NCI-H2227 (cell line): ENCODE results near the gene SYCE3.
A peak's percentile ranks its signal among the peaks of the same experiment; 100 is the strongest.

ENCODE experiments used
- DNase-seq: peaks from one replicate; lab custom pipeline; 2025; ENCODE audit not compliant: unreplicated experiment; lab: John Stamatoyannopoulos, UW

The SYCE3 gene

GRCh38 chr22:50576806-50577696, 14.3 kb upstream of the SYCE3 start:
- DNase-seq: no peak

GRCh38 chr22:50576070-50576469, 13.4 kb upstream of the SYCE3 start:
- peak; percentile 35 for DNase-seq

- DNase-seq: no peak
Measured at GRCh38 chr22:50575426-50575941, 12.8 kb upstream of the SYCE3 start.

DNA sequence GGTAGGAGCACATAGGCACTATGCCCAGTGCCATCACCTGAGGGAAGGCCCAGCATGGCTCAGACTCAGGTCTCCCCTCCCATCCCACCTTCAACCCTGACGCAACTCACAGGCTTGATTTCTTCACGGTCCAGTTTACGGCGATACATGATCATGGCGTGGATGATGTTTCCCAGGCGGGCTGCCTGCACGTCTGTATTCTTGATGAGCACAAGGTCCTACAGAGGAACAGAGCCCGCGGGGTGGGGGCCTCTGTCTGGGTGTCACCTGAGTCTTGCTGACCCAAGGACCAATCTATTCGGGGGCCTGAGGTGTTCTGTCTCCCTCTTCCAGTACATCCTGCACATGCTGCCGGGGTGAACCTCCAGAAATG, 11.7 kb upstream of the SYCE3 start:
- DNase-seq: no peak

DNA sequence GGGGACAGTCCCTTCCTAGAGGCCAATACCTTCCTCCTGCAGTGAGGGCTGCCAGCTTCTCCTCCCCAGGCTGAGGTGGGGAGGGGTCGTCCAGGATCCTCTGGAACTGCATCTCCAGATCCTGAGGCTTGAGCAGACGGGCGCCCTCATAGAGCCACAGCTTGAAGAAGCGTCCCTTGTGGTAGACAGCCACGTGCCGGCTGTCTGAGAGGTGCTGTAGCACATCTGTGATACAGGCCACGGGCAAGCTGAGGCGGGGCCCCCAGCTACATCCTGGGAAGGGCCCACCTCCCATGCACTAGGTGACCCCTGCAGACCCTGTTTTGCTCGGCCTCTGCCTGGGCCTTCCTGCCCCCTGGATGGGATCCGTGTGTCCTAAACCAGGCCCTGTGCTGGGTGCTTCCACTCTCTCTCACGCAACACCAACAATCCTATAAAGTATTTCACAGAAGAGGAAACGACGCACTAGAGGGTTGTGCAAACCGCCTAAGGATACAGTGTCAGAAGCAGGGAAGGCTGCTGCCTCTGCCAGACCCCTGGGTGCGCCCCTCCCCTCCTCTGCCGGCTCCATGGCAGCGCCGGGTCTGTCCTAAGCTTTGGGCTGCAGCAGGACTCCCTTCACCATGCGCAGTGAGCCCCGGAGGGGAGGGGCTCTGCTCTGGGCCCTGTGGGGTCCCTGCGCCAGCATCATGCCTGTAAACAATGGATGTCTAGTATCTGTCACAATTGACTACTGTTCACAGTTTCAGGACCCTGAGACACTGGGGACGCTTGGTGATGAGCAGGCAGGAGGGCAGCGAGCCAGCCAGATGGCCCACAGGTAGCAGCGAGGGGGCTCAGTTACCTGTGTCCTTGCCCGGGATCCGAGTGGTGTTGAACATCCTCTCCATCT, 11.0 kb upstream of the SYCE3 start:
- no peak for DNase-seq

GRCh38 chr22:50572965-50573364, 10.2 kb upstream of the SYCE3 start:
- DNase-seq: no peak

- no peak for DNase-seq
Measured at GRCh38 chr22:50571264-50572175, 8.8 kb upstream of the SYCE3 start.

DNA sequence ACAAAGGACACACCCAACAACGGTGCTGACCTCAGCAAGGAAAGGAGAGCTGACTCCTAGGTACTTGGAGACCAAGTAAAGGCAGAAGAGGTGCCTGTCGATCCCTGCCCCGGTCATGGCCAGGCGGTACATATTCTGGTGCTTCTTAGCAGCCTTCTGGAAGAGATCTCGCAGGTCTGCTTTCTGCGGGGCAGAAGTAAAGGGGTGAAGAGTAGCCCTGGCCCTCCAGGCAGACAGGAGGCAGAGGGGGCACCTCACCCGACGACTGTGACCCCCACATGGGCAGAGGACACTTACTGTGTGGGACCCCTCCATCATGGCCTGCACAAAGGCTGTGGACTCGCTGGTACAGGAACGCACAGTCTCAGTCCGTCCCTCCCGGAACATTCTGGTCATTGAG, 8.1 kb upstream of the SYCE3 start:
- no peak for DNase-seq

DNA sequence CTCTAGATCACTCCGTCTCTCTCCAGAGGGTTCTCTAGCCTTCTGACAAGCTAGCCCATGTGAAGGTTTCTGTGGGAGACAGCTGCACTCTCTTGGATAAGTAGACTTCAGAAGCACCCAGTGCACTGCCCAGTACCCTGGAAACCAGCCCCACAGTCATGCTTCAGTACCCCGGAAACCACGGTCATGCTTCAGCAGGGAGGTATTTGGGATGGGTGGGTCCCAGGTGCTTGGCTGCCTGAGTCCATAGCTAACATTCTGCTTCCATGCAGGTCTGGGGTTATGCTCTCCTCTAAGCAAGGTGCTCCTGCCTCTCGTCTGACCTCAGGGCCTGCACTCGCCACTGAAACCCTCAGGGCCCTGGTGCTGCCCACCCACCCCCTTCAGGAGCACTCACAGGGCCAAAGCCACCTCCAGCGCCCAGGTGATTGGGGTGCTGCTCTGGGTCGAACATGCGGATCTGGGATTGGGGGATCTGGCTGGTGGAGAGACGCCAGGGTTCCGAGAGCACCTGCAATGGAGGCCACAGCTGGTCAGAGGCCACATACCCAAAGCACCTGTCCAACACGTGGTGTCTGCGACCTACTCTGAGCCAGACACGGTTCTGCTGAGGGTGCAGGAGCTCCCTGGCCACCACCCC, 7.3 kb upstream of the SYCE3 start:
- DNase-seq: no peak

DNA sequence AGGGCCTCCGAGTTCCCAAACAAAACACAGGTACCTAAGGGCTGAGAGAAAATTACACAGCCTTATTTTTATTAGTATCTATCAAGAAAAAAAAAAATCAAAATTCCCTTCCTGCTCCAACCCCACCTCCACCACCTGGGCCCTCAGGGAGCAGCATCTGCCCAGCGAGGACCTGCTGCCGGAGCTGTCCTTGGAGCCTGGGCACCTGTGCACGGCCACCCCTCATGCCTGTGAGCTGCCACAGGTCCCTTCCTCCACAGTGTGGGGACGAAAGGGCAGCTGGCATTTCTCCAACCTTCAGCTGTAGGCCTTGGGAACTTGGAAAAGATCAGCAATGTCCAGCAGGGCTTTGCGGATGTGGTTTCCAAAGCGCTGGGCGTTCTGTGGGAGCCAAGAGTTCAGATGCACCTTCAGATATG, 6.3 kb upstream of the SYCE3 start:
- DNase-seq: no peak

DNA sequence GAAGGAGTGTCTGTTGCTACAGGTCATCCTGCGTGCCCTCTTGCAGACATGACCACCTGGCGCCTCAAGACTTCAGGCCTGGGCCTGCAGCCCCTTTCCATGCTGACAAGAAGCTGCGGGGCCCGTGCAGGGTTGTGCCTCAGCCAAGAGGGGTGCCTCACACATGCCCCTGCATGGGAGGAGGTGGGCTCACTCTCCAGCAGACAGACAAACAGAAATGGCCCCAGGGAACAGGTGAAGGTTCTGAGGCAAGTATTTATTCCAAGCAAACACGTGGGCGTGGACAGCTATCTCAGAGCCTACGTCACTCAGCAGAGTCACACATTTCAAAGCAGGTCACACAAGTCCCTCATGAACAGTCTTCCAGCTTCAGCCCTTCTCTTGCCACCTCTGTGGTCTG, 5.9 kb upstream of the SYCE3 start:
- no peak for DNase-seq

DNA sequence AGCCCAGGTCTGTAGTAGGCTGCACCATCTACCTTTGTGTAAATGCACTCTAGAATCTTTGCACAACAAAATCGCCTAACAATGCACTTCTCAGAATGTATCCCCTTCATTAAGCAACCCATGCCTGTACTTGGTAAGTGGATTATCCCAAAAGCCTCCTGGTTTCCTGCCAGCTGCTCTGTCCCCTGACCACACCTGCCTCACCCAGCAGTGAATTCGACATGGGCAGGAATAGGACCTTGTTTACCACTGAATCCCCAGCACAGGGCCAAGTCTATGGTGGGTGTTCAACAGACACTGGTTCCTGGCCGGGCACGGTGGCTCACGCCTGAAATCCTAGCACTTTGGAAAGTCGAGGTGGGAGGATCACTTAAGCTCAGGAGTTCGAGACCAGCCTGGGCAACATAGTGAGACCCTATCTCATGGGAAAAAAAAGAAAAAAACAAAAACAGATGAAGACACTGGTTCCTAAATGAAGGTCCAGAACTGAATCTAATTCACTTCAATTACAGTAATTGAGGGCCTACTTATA, 5.1 kb upstream of the SYCE3 start:
- no peak for DNase-seq

DNA sequence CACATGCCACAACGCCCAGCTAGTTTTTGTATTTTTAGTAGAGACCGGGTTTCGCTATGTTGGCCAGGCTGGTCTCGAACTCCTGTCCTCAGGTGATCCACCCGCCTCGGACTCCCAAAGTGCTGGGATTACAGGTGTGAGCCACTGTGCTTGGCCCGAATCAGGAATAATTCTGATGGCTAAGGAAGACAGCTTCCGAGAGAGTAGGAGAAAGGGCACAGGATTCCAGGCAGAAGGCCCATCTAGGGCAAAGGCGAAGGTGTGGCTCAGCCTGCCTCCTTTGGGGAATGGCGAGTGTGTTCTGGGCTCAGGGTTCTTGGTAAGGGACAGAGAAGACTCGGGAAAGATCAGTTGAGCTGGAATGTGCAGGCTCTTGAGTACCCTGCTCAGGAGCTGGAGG, 1.6 kb upstream of the SYCE3 start:
- no peak for DNase-seq

DNA sequence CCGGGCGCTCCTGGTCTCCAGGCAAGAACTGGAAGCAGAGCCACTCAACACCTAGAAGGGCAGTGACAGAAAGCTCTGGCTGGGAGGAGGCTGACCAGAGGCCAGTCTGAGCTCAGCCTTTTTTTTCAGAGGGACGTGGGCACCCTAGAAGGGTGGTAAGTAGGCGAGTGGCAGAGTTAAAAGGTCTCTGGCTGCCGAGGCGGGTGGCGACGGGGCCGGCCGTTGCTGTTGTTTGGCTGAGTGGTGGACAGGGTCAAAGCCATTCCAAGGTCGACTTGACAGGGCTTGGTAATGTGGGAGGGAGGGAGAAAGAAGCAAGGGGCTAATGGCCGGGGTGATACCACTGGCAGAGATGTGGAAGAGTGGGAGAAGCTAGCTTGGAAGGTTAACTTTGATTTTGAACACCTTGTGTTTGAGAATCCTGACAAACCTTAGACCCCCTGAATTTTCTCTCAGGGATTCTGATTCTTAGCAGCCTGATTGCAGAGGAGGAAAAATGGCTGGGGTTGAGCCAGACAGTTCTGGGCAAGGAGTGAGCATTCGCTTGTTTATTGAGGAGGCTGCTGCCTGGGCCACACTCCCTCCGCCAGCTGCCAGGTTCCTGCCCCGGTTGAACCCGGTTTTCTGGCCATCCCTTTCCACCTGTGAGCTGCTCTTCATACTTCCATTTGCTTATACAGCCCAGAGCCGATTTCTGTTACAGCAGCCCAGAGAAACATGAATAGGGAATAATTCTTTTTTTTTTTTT, 868 bp upstream of the SYCE3 start:
- no peak for DNase-seq

- no peak for DNase-seq
Measured at GRCh38 chr22:50561401-50562358, 1.0 kb downstream of the SYCE3 start.

GRCh38 chr22:50560034-50560433, 2.7 kb downstream of the SYCE3 start:
- DNase-seq: no peak

- no peak for DNase-seq
Measured at GRCh38 chr22:50556703-50557102, 6.0 kb downstream of the SYCE3 start.

DNA sequence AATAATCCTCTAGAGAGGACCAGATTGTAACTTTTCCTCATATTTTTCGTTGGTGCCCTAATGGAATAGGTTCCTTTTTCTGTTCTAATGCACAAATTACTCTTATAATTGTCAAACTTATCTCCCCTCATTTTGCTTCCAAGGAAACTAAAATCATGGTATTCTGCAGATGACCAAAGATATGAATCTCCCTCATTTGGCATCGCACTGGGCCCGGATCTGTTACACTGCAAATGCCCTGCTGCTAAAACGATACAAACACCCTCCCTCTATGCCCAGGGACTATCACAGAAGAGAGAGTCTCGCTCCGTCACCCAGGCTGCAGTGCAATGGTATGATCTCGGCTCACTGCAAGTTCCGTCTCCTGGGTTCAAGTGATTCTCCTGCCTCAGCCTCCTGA, 9.4 kb downstream of the SYCE3 start:
- no peak for DNase-seq
